K562 (cell line): ENCODE data around the gene ATAD3B. TPM values are rescaled to one million over a fixed set of nuclear protein-coding genes. Genes with fewer than 3 reads are reported as not detected.

Experiments
- ATAC-seq: fragments of 200-7000 bp; cut with Tn5 transposase; 3 replicates; pipeline ENCODE4 v1.9.1; 2020; ENCODE audit warnings: moderate library complexity
- BruUV-seq: library from RNA; stranded (reverse); fragments of 400-500 nt; replicated peaks from 2 replicates; lab custom pipeline; 2021; lab: Mats Ljungman, UMichigan
- CTCF ChIA-PET: fragments of 300-600 bp; formaldehyde crosslinking; extraction: SDS; loops from one replicate; lab custom pipeline; 2021; ENCODE audit warnings: low intra/inter-chr PET ratio; lab: Yijun Ruan, JAX
- POLR2A ChIA-PET: fragments of 300-600, 350-650 bp; sonication (Branson Sonifier 250); formaldehyde crosslinking; extraction: SDS; loops from one replicate; lab custom pipeline; 2021; ENCODE audit warnings: antibody characterized with exemption, inconsistent platforms; lab: Yijun Ruan, JAX
- DNase-seq, 4 experiments: peaks; one replicate each; pipeline versions ENCODE4 v3.0.0 to v3.0.0-alpha.2; 2011 to 2018; ENCODE audit warnings: low spot score in 3 of 4, mixed read lengths in 3 of 4; ENCODE audit errors: extremely low read depth in 1 of 4
- FAIRE-seq: peaks from 2 replicates; lab custom pipeline; 2011; peaks lifted over from hg19 to GRCh38; lab: Jason Lieb, UNC
- H2AFZ ChIP-seq: 2 replicates; pipeline ENCODE4 v1.6.0; 2011; ENCODE audit warnings: low read depth, low read length, control low read depth, inconsistent platforms
- H3K27ac ChIP-seq: fragments of 200-600 bp; 3 replicates; pipeline ENCODE4 v1.8.0; 2011; ENCODE audit warnings: low read depth, mild to moderate bottlenecking, control low read depth, inconsistent platforms, low read length, moderate library complexity, mixed read lengths; ENCODE audit errors: extremely low read depth
- H3K27me3 ChIP-seq, 2 experiments: fragments of 300-600 bp in 1 of 2; 2 replicates in 1 of 2; 3 replicates in 1 of 2; pipeline versions ENCODE4 v1.6.0 to v1.8.0; 2011; ENCODE audit warnings: inconsistent platforms in 2 of 2, low read length in 2 of 2, mild to moderate bottlenecking in 1 of 2, mixed read lengths in 1 of 2, moderate library complexity in 1 of 2; ENCODE audit not compliant: control insufficient read depth in 2 of 2, insufficient read depth in 2 of 2
- H3K36me3 ChIP-seq: fragments of 300-600 bp; 3 replicates; pipeline ENCODE4 v1.8.0; 2011; ENCODE audit warnings: mild to moderate bottlenecking, low read length, inconsistent platforms; ENCODE audit not compliant: control insufficient read depth, insufficient read depth
- H3K4me1 ChIP-seq, 2 experiments: fragments of 200-600 bp in 1 of 2; replicated peaks in 1 of 2; 2 replicates in 1 of 2; 3 replicates in 1 of 2; pipeline versions ENCODE4 v1.5.1 to v1.8.0; 2011; ENCODE audit warnings: inconsistent platforms in 2 of 2, low read length in 2 of 2, mild to moderate bottlenecking in 1 of 2, mixed read lengths in 1 of 2, moderate library complexity in 1 of 2; ENCODE audit not compliant: control insufficient read depth in 2 of 2, insufficient read depth in 2 of 2
- H3K4me2 ChIP-seq: 2 replicates; pipeline ENCODE4 v1.6.1; 2011; ENCODE audit warnings: low read length, control low read depth, inconsistent platforms, mixed read lengths; ENCODE audit not compliant: insufficient read depth
- H3K4me3 ChIP-seq: fragments of 200-600 bp; sonication (generic), shearing (Covaris generic); 2 replicates; pipeline ENCODE4 v1.5.1; 2016; ENCODE audit warnings: control low read depth, inconsistent platforms
- H3K79me2 ChIP-seq: fragments of 200-600 bp; 3 replicates; pipeline ENCODE4 v1.8.0; 2011; ENCODE audit warnings: low read length, inconsistent platforms; ENCODE audit not compliant: control insufficient read depth, insufficient read depth
- H3K9ac ChIP-seq, 2 experiments: 2 replicates each; pipeline versions ENCODE4 v1.6.0 to v1.6.1; 2011; ENCODE audit warnings: low read depth in 2 of 2, low read length in 2 of 2, control low read depth in 1 of 2, inconsistent platforms in 1 of 2, mild to moderate bottlenecking in 1 of 2, mixed read lengths in 1 of 2; ENCODE audit not compliant: insufficient read depth in 1 of 2
- H3K9me1 ChIP-seq: one replicate; pipeline ENCODE4 v1.6.0; 2011; ENCODE audit warnings: inconsistent platforms, mild to moderate bottlenecking, low read length, moderate library complexity; ENCODE audit not compliant: control insufficient read depth, insufficient read depth
- H3K9me3 ChIP-seq: replicated peaks from 2 replicates; pipeline ENCODE4 v1.5.1; 2011; ENCODE audit warnings: low read depth, low read length, inconsistent platforms; ENCODE audit not compliant: control insufficient read depth, insufficient read depth
- H4K20me1 ChIP-seq: replicated peaks from 2 replicates; pipeline ENCODE4 v1.6.1; 2011; ENCODE audit warnings: low read length, inconsistent platforms, mixed read lengths; ENCODE audit not compliant: control insufficient read depth, insufficient read depth
- ARID2 ChIP-seq: fragments of 450-650 bp; IDR thresholded peaks from 2 replicates; pipeline ENCODE4 v1.6.1; 2017; ENCODE audit warnings: antibody characterized with exemption, mild to moderate bottlenecking
- BDP1 ChIP-seq: IDR thresholded peaks from 3 replicates; pipeline ENCODE4 v1.6.1; 2011; ENCODE audit not compliant: insufficient read length, insufficient read depth
- DPF2 ChIP-seq: fragments of 450-650 bp; IDR thresholded peaks from 2 replicates; pipeline ENCODE4 v1.6.1; 2016
- MAFG ChIP-seq: fragments of 450-650 bp; conservative IDR thresholded peaks from 2 replicates; pipeline ENCODE4 v1.6.1; 2016; ENCODE audit warnings: missing genetic modification characterization, missing compliant biosample characterization
- POLR2G ChIP-seq: fragments of 200-400 bp; formaldehyde crosslinking; IDR thresholded peaks from 2 replicates; pipeline ENCODE4 v1.6.1; 2017; ENCODE audit warnings: low read depth, mild to moderate bottlenecking, antibody characterized with exemption, low read length, moderate library complexity
- RBFOX2 ChIP-seq: fragments of 200-400 bp; formaldehyde crosslinking; IDR thresholded peaks from 2 replicates; pipeline ENCODE4 v1.6.1; 2017; ENCODE audit warnings: low read depth, mild to moderate bottlenecking, low read length, moderate library complexity
- ZBTB33 ChIP-seq: sonication (generic); formaldehyde crosslinking; IDR thresholded peaks from 2 replicates; pipeline ENCODE4 v1.8.1; 2023; ENCODE audit warnings: mild to moderate bottlenecking, missing genetic modification reagents
- WGBS: fragments of 100-300 bp; shearing (Covaris generic); methylation state at CpG from one replicate; pipeline ENCODE4 v1.1.6; 2016; ENCODE audit warnings: low coverage, mixed read lengths; ENCODE audit not compliant: insufficient coverage; ENCODE audit errors: missing lambda C conversion rate; 5-methylcytosine and 5-hydroxymethylcytosine counted together
- in situ Hi-C: fragments of 300-500 bp; cut with MboI; formaldehyde crosslinking; loops from 4 replicates; pipeline ENCODE4 v1.15.0; 2018; ENCODE audit warnings: inconsistent platforms, mixed read lengths
- intact Hi-C: fragments of 100-400 bp; cut with micrococcal nuclease; formaldehyde crosslinking; loops from 2 replicates; pipeline ENCODE4 v1.14.2; 2022
- polyA plus RNA-seq, 8 experiments: library from polyadenylated mRNA; depleted of rRNA in 4 of 8; stranded (reverse) in 5 of 8; unstranded in 3 of 8; fragments of >200 nt; fragmentation: Nextera tagmentation in 2 of 8; fragmentation: Illumina TruSeq in 1 of 8; extraction: Ambion mirVana in 2 of 8; extraction: Trizol in 1 of 8; gene quantifications; 2 replicates each; pipeline versions ENCODE4 v1.2.1 to v1.2.3, GENCODE V29; 2011 to 2014; ENCODE audit warnings: inconsistent platforms in 1 of 8, missing spikeins in 1 of 8
- total RNA-seq, 7 experiments: library from RNA; depleted of rRNA in 6 of 7; stranded (reverse); fragments of >200 nt in 6 of 7; fragmentation: Illumina TruSeq in 2 of 7; extraction: Trizol in 2 of 7; gene quantifications; 2 replicates each; pipeline versions ENCODE4 v1.2.1 to v1.2.3, GENCODE V29; 2011 to 2021; ENCODE audit warnings: low replicate concordance in 1 of 7

Gene ATAD3B
- total and polyA plus RNA-seq, 9 of the 15 experiments (the other 6 are each of a cell fraction or from before 2014, with no cell fraction given), result 0.07 to 113 (median 27.7) TPM

GRCh38 chr1:1521331-1521730 lies 49.8 kb downstream of the ATAD3B start:
- H2AFZ ChIP-seq, result no peak overlapping the region
- ChIA-PET POLR2A (no interaction called here), CTCF (no interaction called here)
- WGBS, result 95% methylated on average over 19 of the region's 19 CpGs
- H3K4me3 ChIP-seq, result no peak overlapping the region
- H3K4me2 ChIP-seq, result no peak overlapping the region
- no peak overlapping the region for H3K27ac ChIP-seq
- BruUV-seq, result TSS peak; percentile 19
- no peak for FAIRE-seq
- peaks cover 74% of the 10 kb centered on the region for H3K36me3 ChIP-seq
- no peaks in the 10 kb centered on the region for H4K20me1 ChIP-seq
- H3K9me1 ChIP-seq, result no peaks in the 10 kb centered on the region
- H3K79me2 ChIP-seq, result no peaks in the 10 kb centered on the region
- peaks cover 0 to 10% of the 10 kb centered on the region in 2 experiments; a peak in 1 of 5 replicates for H3K4me1 ChIP-seq
- intact Hi-C loops (no loop called here), in situ Hi-C loops (no loop called here)
- no peak for DNase-seq
- H3K27me3 ChIP-seq, result no peaks in the 10 kb centered on the region
- no peak for TF ChIP-seq DPF2
- 0 out of 2 replicates have a peak, but pooled peaks have one; percentile 30 for TF ChIP-seq ZBTB33
- TF ChIP-seq POLR2G, result 0 out of 2 replicates have a peak, but pooled peaks have one; percentile 25
- TF ChIP-seq BDP1, result no peak
- no peak for TF ChIP-seq MAFG (tag)
- TF ChIP-seq ARID2, result no peak
- TF ChIP-seq RBFOX2, result peak; percentile 47
- no peak overlapping the region for H3K9ac ChIP-seq
- no peak for ATAC-seq
- H3K9me3 ChIP-seq, result no peaks in the 10 kb centered on the region
